SK-MEL-5 (cell line): Measurements from ENCODE around the gene PACRG. TPM values are rescaled to one million over a fixed set of nuclear protein-coding genes. Genes with fewer than 3 reads are reported as not detected.
"Not testable (repeated sequence)": the region's sequence is repeated elsewhere in the genome, so short reads cannot be mapped to it uniquely, and the experiment has no call there.

Experiments used
- DNase-seq: peaks from one replicate; pipeline ENCODE4 v3.0.0-alpha.2; 2016; ENCODE audit warnings: low read depth, low spot score
- in situ Hi-C: cut with HindIII; loops from 2 replicates; pipeline ENCODE4 v1.10.0; 2016; ENCODE audit warnings: low sequenced_read_pairs, high pct_unique_total_duplicates, low pct_unique_long_range_greater_than_20kb
- total RNA-seq: library from RNA; depleted of rRNA; stranded (reverse); fragments of >200 nt; shearing (Covaris generic); gene quantifications from 2 replicates; pipeline ENCODE4 v1.2.3, GENCODE V29; 2014

The PACRG gene
- total RNA-seq, 1 experiment from 2014 or later: not detected

DNA sequence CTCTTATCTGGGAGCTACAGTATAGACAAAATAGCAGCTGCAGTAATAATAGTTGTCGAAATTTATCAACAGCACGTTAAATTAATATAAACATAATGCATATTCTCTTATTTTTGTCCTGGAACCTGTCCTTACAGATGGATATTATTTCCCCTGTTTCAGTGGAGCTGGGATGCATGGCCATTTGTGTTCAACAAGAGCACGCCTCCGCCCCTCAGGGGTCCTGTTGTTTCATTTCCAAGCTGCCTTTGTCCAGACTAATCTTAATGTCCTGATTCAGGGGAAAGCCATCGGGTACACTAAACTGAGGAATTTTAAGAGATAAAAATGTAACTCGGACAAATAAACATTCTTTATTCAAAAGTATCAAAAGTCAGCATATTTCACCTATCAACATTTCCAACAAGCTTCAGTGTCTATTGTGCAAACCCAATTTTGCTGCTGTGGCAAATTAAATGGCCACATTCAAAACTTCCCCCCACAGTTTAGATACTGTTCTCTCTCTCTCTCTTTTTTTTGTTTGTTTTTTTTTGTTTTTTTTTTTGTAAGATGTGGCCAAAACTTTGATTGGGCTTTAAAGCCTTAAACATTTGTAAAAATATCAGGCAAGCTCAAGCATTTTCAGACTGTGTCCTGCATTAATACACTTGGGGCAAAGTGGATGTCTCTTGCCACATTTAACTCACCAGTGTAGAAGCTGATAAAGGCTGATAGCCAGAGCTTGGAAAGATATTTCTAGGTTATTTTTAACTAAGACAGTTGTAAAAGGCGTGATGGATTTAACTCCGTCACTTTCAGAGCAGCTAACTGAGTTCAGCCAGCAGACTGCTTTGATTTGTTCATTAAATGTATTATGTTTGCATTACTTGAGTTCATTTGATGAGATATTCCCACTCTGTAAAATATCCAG, 574.2 kb downstream of the PACRG start:
- DNase-seq: no peak
- in situ Hi-C loops: no loop called here

DNA sequence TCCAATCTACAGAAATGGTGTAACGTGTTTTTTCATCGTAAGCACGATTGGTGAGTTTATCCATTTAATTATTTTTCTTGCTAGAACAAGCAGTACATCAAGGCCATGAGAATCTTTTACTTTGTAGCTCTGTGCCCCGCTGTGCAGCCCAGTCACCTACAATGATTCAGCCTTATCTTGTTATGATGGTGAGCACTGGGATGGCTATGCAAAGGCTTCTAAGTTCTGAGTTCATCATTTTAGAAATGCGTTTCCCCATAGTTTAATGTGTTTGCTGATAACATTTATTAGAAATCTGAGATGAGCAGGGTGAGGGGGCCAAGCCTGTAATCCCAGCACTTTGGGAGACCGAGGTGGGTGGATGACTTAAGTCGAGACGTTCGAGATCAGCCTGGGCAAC, 575.0 kb downstream of the PACRG start:
- in situ Hi-C loops: no loop called here
- no peak for DNase-seq

DNA sequence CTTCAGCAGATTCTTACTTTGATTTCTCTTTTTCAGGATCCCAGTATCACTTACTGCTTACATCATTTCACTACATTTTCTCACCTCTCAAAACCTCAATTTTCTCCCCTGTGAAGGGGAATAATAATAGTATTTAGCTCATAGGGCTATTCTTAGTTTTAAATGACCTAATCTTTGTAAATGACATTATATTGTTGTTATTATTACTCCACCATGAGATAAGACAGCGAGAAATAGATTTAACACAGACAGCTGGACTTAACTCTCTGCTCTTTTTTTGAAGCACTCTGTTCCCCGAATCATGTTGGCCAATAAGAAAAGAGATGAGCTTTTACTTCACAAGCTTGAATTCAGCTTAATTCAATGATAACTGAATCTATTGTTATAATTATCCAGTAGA, 578.2 kb downstream of the PACRG start:
- DNase-seq: no peak
- in situ Hi-C loops: no loop called here

DNA sequence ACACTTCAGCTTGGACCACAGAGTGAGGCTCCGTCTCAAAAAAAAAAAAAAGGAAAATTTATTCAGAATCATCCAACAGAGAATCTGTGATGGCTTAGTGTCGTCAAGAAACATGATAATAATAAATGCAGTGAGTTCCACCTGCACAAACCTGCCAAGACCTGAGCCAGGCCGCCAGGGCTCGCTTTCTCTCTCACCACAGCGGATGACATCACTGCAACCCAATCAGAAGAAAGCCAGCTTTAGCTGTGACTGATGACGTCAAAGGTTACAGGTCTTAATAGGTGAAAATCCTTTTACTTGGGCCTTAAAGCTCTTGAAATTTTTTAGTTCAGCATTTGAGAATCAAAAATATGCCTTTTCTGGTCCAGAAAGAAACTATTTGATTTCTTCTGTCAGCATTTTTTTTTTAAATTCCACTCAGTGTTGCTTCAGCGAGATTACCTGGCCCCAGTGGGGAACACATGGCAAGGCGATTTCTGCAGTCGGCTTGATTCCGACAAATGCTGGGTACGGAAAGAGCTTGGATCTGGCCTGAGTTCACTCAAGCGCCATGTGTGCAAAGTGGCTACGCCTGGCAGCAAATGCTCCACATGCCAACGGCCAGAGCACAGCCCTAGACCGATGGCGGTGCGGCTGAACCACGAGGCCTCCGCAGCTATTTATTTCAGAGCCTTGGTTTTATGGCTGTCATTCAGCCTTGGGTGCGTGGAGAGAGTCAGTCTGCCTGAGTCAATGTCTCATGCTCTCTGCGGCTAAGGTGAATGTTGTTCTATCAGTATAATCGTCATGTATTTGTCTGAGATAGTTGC, 581.1 kb downstream of the PACRG start:
- in situ Hi-C loops: no loop called here
- DNase-seq: no peak

DNA sequence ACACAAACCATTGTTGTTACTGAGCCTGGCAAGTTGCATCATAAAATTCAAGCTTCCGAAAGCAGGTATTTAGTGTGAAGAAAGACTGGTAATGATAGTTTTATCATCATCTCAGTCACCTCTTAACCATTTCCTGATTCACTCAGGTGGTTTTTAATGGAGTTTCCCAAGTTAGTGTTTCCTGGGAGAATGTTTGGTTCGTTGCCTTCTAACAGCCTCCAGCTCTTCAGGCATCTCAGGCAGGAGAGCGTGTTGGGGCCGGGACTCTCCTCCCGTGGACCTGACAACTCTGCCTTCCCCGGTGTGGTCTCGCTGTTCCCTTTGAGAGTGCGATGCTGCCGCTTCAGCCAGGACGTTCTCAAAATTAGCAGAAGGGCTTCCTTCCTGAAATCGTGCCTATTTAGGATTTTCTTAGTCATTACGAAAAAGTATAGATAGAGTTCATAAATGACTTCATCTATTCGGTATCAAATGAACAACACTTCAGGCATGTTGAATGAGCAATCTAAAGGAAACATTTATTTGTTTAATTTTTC, 581.8 kb downstream of the PACRG start:
- in situ Hi-C loops: no loop called here
- DNase-seq: no peak

DNA sequence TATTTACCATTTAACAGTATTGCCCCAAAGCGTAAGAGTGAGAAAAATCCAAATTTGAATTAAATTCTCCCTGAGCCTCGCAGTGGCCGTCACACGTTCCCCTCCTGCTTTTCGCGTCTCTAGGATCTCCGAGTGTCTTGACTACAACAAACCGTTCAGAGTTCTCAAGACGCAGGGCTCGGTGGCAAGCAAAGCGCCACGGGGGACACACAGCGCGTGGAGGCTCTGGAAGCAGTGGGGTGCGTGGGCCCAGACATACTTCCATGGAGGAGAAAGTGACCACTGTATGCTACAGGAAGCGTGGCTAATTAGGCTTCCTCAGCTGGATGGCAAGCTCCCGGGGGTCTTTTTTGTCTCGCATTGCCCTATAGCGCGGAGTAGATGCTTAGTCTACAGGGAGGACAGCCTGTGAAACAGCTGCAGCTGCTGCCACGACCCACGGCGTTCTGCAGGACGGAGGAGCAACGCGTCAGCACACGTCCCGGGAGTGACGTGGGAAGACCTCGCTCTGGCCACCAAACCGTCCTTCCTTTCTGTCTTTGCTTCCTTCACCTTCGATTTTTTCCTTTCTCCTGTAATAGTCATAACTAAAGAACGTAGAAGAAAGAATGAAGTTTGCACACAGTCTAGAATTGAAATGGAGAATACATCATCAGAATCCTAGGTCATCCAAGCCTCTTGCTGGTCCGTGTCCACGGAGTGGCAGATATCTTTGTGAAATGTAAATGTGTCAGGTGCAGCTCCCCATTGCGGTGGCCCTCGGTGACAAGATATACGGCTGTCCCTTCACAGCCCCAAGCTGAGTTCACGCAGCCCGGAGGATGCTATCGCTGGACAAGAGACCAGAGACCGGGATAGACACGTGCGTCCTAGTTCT, 582.6 kb downstream of the PACRG start:
- in situ Hi-C loops: no loop called here
- DNase-seq: no peak

DNA sequence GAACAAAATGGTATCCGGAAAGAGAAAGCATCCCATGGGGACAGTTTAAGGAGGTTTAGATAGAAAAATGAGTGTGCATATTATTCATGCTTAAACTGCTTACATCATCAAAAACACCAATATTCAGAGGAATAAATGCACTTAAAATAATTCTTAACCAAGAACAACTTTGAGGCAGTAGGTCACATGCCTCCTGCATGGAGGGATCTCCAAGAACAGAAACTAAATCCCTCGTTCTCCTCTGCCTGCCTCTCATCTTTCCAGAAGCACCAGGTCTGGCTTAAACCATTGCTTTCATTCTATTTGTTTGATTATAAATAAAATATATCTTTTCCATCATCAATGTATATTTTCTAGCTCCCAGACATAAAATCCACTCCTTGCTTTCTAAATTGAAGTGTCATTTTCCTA, 583.2 kb downstream of the PACRG start:
- in situ Hi-C loops: no loop called here
- DNase-seq: no peak

DNA sequence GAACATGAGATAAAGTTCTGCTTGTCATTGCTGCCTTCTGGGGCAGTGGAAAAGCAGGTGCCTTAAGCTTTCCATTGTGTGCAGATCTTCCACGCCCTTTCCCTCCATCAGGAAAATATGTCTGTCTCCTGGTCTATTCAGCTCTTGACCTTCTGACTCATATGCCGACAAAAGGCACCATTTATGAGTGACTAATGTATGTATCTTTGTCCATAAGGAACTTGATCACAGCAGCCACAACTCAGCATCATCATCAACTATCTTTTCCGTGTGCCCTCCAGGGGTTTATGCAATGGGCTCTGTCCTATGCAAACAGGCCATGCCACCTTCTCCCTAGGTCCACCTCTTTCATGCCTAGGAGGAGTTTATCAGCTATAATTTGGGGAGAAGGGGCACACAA, 584.1 kb downstream of the PACRG start:
- peak; percentile 19 for DNase-seq
- in situ Hi-C loops: no loop called here

DNA sequence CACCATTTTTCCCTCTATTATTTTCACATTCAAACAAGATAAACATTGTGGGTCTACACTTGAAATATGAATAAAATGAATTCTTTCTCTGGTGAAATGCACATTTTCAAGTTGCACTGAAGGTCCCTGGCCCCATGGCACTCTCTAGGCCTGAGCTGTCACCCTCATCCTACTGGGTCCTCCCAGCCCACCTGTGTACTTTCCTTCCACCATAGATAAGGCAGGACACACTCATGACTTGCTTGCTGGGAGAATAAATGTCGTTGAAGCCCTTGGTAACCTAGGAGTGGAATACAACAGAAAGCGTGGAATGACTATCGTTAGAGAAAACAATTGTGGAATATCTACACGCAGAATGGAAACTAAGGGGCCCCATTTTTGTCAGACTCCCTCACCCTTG, 585.8 kb downstream of the PACRG start:
- no peak for DNase-seq
- in situ Hi-C loops: no loop called here

DNA sequence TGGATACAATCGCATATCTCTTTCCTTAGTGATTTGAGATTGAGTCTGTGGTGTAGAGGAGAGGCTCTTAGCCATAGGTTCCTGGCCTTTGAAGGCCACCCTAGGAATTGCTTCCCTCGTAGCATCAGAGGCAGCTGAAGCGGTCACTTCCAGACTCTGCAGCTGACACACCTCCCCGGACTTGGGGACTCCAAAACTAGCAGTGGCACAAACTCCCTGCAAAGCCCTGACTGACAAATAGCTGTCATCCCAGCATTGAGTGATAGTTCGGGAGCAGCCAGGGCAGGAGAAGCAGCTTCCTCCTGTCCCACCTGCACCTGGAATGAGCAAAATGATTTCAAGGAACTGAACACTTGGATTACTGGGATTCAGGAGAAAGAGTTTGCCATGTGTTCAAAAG, 586.2 kb downstream of the PACRG start:
- in situ Hi-C loops: no loop called here
- no peak for DNase-seq

DNA sequence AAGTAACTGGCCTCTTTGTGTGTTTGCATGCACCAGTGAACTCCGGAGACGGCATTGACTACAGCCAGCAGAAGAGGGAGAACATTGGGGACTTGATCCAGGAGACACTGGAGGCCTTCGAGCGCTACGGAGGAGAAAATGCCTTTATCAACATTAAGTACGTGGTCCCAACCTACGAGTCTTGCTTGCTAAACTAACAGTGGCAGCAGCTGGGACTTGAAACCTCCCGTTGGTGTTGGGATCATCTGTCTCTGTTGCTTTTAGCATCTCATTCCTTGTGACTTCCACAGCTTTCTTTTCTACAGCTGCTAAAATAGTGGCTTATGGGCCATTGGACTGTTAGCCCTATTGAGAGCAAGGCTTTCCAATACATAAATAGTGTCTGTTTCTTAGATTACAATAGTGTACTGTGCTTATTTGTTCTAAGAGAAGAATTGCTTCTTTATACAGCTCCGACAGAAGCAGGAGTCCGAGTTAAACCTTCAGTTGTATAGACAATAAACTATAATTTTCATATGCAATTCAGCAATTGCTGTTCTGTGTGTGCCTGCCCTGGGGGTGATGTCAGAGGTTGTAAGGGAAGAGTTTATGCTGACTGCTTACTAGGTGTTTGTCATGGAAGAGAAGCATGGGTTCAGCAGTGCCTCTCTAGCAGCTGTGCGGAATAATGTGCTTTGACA, 587.2 kb downstream of the PACRG start:
- DNase-seq: peak; percentile 83
- in situ Hi-C loops: no loop called here

DNA sequence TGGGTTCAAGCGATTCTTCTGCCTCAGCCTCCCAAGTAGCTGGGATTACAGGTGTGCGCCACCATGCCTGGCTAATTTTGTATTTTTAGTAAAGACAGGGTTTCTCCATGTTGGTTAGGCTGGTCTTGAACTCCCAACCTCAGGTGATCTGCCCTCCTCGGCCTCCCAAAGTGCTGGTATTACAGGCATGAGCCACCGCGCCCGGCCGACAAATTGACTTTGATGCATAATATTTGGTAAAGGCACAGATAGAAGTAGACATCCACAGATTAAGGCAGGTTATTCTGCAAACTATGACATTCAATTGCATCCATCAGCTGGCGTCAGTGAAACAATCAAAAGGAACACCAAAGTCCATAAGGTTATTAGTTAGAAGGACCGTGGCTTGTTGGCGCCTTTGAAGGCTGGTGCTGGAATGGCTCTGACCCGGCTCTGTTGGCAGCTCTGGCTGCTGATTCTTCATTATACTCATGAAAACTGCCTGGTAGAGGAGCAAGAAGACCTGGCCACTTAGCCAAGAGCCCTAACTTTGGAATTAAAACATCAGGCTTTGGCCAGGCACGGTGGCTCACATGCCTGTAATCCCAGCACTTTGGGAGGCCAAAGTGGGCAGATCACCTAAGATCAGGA, 589.2 kb downstream of the PACRG start:
- DNase-seq, in situ Hi-C loops: not testable (repeated sequence)

DNA sequence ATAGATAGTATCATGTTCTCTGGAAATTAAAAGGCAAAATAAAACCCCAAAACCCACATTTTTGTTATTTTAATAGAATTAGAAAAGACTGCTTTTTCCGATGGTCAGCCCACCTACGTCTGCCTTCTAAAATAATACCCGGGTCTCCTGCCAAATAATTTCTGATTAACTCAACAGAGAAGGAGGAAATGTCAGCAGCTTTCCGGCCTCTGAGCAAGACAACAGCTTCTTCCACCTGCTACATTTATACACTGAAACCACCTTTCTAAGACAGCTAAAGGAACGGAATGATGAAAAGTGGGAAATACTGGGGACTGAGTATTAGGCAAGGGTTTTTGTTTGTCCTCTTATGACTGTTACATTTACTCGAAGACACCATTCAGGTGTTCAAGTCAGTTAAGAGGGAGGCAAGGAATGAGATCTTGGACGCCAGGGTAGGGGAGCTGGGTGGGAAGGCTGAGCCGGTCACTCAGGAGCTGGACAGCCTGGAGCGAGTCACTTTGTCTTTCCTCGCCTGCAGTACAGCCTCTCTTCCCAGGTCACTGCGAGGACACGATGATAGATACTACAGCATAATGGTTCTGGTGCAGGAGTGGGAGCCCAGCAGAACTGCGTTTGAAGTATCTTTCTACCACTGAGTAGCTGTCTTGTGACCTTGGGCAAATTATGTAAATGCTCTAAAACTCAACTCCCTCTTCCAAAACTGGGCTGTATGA, 590.5 kb downstream of the PACRG start:
- no peak for DNase-seq
- in situ Hi-C loops: no loop called here

DNA sequence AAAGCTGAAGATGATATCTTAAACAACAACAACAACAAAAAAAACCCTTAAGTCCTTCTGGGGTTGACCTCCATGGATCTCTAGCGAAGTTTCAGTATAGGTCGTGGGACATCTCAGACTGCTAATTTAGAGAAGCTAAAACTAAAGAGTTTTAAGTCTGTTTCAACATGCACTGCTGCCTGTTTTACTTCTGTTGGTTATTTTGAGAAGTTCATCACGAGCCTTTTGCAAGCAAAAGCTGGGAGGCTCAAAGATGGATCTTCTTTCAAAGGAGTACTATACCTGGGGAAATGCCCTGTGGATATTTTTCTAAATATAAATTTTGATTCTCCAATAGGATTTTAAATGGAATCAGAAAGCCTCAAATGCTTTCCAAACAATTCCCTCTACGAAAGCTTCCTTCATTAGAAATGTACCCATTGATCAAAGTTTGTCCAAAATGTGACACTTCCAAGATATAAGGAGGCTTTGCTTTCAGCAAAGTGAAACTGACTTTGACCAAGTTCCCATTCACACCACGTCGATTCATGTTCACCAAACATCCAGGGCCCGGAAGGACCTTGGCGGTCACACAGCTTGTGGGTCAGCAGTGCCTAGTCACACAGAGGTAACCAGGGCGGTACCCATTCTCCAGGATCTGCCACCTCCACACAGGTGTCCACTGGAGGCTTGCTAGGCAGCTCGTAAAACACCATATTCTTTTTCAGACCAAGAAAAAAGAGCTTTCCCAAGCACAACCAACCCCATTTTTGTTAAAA, 592.0 kb downstream of the PACRG start:
- no peak for DNase-seq
- in situ Hi-C loops: no loop called here

DNA sequence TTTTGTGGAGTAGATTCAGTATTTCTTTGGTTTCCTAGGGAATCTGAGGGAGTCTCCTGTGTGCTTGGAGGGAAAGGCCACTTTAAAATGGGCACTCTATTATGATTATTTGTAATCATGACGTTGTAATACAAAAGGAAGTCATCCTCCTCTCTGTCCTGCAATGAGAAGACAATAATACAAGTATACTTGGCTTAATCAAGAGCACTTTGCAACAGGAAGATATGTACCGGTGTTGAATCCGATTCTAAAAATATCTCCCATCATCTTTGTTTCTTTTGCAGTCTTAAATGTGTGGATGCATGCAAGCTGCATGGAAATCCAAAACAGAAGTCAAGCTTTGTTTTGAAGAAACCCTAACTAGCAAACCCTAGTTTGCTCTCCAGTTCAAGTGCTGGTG, 592.6 kb downstream of the PACRG start:
- no peak for DNase-seq
- in situ Hi-C loops: no loop called here

DNA sequence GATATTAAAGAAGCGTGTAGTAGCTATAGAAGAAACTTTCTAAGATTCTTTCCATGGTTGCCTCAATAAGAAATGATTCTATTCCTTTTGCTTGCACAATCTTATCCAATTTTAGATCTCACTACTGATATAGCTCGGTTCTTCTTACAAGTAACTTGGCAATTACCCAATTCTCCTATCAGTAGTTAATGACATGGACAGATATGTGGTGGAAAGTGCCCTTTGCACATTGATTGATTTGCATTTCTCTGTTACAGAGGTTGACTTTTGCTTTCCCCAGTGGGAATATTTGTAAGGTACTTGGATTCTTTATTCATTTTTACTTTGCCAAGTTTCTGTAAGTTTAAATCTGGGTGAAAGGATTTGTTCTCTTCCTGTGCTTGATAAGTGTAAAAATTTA, 593.0 kb downstream of the PACRG start:
- in situ Hi-C loops: no loop called here
- no peak for DNase-seq
